Esophagus squamous epithelium (tissue), 5 donors: ENCODE results near the gene ATP8B4. TPM values are rescaled to one million over a fixed set of nuclear protein-coding genes. Genes with fewer than 3 reads are reported as not detected.

Experiments
- DNase-seq: peaks from one replicate; lab custom pipeline; 2025; lab: John Stamatoyannopoulos, UW
- H3K27ac ChIP-seq, 4 donors: fragments of 200-600 bp; sonication (generic); one replicate each; pipeline ENCODE4 v1.5.1; 2016 to 2019; ENCODE audit warnings: mild to moderate bottlenecking in 1 of 4
- H3K27me3 ChIP-seq, 4 donors: fragments of 200-600 bp; sonication (generic); 1 replicate in 3 of 4; 2 replicates in 1 of 4; pipeline versions ENCODE4 v1.5.1 to v1.6.0; 2017 to 2021; ENCODE audit warnings: antibody characterized with exemption in 1 of 4
- H3K36me3 ChIP-seq, 3 donors: fragments of 200-600 bp; sonication (generic); one replicate each; pipeline ENCODE4 v1.5.1; 2016 to 2019
- H3K4me1 ChIP-seq, 3 donors: fragments of 200-600 bp; sonication (generic); one replicate each; pipeline ENCODE4 v1.5.1; 2017 to 2019
- H3K4me3 ChIP-seq, 4 donors: fragments of 200-600 bp; sonication (generic); 1 replicate in 3 of 4; 2 replicates in 1 of 4; pipeline ENCODE4 v1.5.1; 2016 to 2019; ENCODE audit warnings: mild to moderate bottlenecking in 2 of 4, moderate library complexity in 1 of 4
- H3K9me3 ChIP-seq, 3 donors: fragments of 200-600 bp; sonication (generic); one replicate each; pipeline ENCODE4 v1.5.1; 2016 to 2019
- CTCF ChIP-seq, 6 experiments: fragments of 450-650 bp in 4 of 6; fragments of 200-600 bp in 2 of 6; sonication (generic) in 2 of 6; IDR thresholded peaks; one replicate each; pipeline ENCODE4 v1.5.1; 2016 to 2019; ENCODE audit warnings: antibody characterized with exemption in 6 of 6, mild to moderate bottlenecking in 4 of 6, moderate library complexity in 4 of 6
- POLR2A ChIP-seq, 4 donors: fragments of 450-650 bp; IDR thresholded peaks; one replicate each; pipeline ENCODE4 v1.6.1; 2017; ENCODE audit warnings: antibody characterized with exemption in 4 of 4, mild to moderate bottlenecking in 4 of 4, moderate library complexity in 3 of 4
- WGBS, 2 donors: methylation state at CpG; one replicate each; pipeline ENCODE4 v1.1.5; 2018; 5-methylcytosine and 5-hydroxymethylcytosine counted together
- intact Hi-C: fragments of 100-400 bp; cut with DNase I; formaldehyde crosslinking; loops from one replicate; pipeline ENCODE4 v1.15.0; 2022
- total RNA-seq, 4 donors: library from RNA; depleted of rRNA; stranded (reverse); fragments of >200 nt; gene quantifications; one replicate each; pipeline ENCODE4 v1.1.0, GENCODE V29; 2016
- donor health status: DM: yes; HTN: yes; CAD: no.

ATP8B4 gene
- total RNA-seq, 4 donors from 2014 or later: 0.97 to 6.7 (median 2.9) TPM

GRCh38 chr15:49898097-49898496 is 220.9 kb downstream of the ATP8B4 start:
- Histone ChIP-seq H3K4me3 (no peak overlapping the region), H3K4me1 (peaks cover 0 to 21% (median 0%) of the 10 kb centered on the region in 3 donors), H3K27ac (no peak overlapping the region), H3K36me3 (no peaks in the 10 kb centered on the region), H3K27me3 (no peaks in the 10 kb centered on the region), H3K9me3 (no peaks in the 10 kb centered on the region)
- intact Hi-C loops: no loop called here
- no peak for DNase-seq
- no peak for TF ChIP-seq CTCF (IDR thresholded peaks at IDR 0.05)
- no peak for TF ChIP-seq POLR2A (IDR thresholded peaks at IDR 0.05)

- Histone ChIP-seq H3K4me1 (peaks cover 0 to 10% (median 0%) of the 10 kb centered on the region in 3 donors), H3K27me3 (no peaks in the 10 kb centered on the region), H3K9me3 (no peaks in the 10 kb centered on the region), H3K4me3 (no peak overlapping the region), H3K36me3 (no peaks in the 10 kb centered on the region), H3K27ac (peak overlapping the region; percentile 27 to 71 (median 60))
- intact Hi-C loops: no loop called here
- DNase-seq: no peak
- WGBS, 2 donors: 48 to 55% methylated on average over 5 to 6 of the region's 6 CpGs
- TF ChIP-seq POLR2A (IDR thresholded peaks at IDR 0.05) (no peak), CTCF (IDR thresholded peaks at IDR 0.05) (no peak)
Measured at GRCh38 chr15:49895347-49896223, 223.4 kb downstream of the ATP8B4 start.

- no peaks in the 10 kb centered on the region for H3K9me3 ChIP-seq
- no peaks in the 10 kb centered on the region for H3K27me3 ChIP-seq
- no peaks in the 10 kb centered on the region for H3K36me3 ChIP-seq
- WGBS, 2 donors: 75 to 86% methylated on average over 3 of the region's 3 CpGs
- intact Hi-C loops: no loop called here
- H3K4me1 ChIP-seq: peaks cover 0 to 3% (median 0%) of the 10 kb centered on the region in 3 donors
- H3K27ac ChIP-seq: no peak overlapping the region
- H3K4me3 ChIP-seq: no peak overlapping the region
- TF ChIP-seq POLR2A (IDR thresholded peaks at IDR 0.05) (no peak), CTCF (IDR thresholded peaks at IDR 0.05) (no peak)
- no peak for DNase-seq
Measured at GRCh38 chr15:49890689-49891088, 228.3 kb downstream of the ATP8B4 start.

GRCh38 chr15:49889536-49889935 is 229.5 kb downstream of the ATP8B4 start:
- TF ChIP-seq CTCF (IDR thresholded peaks at IDR 0.05) (no peak), POLR2A (IDR thresholded peaks at IDR 0.05) (no peak)
- intact Hi-C loops: no loop called here
- no peaks in the 10 kb centered on the region for H3K9me3 ChIP-seq

GRCh38 chr15:49888734-49889133 is 230.3 kb downstream of the ATP8B4 start:
- no peaks in the 10 kb centered on the region for H3K9me3 ChIP-seq
- H3K4me1 ChIP-seq: peaks cover 0 to 3% (median 0%) of the 10 kb centered on the region in 3 donors
- intact Hi-C loops: no loop called here
- no peak overlapping the region for H3K4me3 ChIP-seq
- H3K27me3 ChIP-seq: no peaks in the 10 kb centered on the region
- TF ChIP-seq CTCF (IDR thresholded peaks at IDR 0.05) (no peak), POLR2A (IDR thresholded peaks at IDR 0.05) (no peak)
- DNase-seq: no peak
- no peaks in the 10 kb centered on the region for H3K36me3 ChIP-seq
- H3K27ac ChIP-seq: peak overlapping the region in 3 of 4 donors; percentile 44 to 70 (median 45)
- WGBS, 2 donors: 82 to 83% methylated on average over 3 of the region's 3 CpGs

More at GRCh38 chr15:49889536-49889935, 229.5 kb downstream of the ATP8B4 start:
- no peaks in the 10 kb centered on the region for H3K27me3 ChIP-seq
- no peaks in the 10 kb centered on the region for H3K36me3 ChIP-seq
- no peak overlapping the region for H3K4me3 ChIP-seq
- no peak for DNase-seq
- peaks cover 0 to 3% (median 0%) of the 10 kb centered on the region in 3 donors for H3K4me1 ChIP-seq
- whole genome bisulfite sequencing, 2 donors: 68 to 88% methylated on average over 2 of the region's 2 CpGs
- H3K27ac ChIP-seq: peak overlapping the region in 3 of 4 donors; percentile 44 to 70 (median 45)
